Lower lobe of right lung (tissue), 2 donors: ENCODE data around the gene DEDD. TPM values are rescaled to one million over a fixed set of nuclear protein-coding genes. Genes with fewer than 3 reads are reported as not detected.

Experiments
- ATAC-seq, 2 donors: fragments of 200-7000 bp; cut with Tn5 transposase; one replicate each; pipeline ENCODE4 v1.9.1; 2020 to 2022; ENCODE audit warnings: mild to moderate bottlenecking in 2 of 2, moderate library complexity in 2 of 2
- DNase-seq: peaks from one replicate; pipeline ENCODE4 v3.0.0-alpha.2; 2020
- H3K27ac ChIP-seq: fragments of 200-600 bp; one replicate; pipeline ENCODE4 v1.8.0; 2022
- H3K27me3 ChIP-seq: fragments of 200-600 bp; one replicate; pipeline ENCODE4 v1.8.0; 2022; ENCODE audit warnings: low read depth
- H3K36me3 ChIP-seq: fragments of 200-600 bp; one replicate; pipeline ENCODE4 v1.8.0; 2022; ENCODE audit warnings: mild to moderate bottlenecking
- H3K4me1 ChIP-seq: fragments of 200-600 bp; one replicate; pipeline ENCODE4 v1.8.0; 2022
- H3K4me3 ChIP-seq: fragments of 200-600 bp; one replicate; pipeline ENCODE4 v1.8.0; 2022; ENCODE audit warnings: mild to moderate bottlenecking
- H3K9me3 ChIP-seq: fragments of 200-600 bp; one replicate; pipeline ENCODE4 v1.8.0; 2022
- CTCF ChIP-seq: fragments of 200-600 bp; IDR thresholded peaks from one replicate; pipeline ENCODE4 v1.8.0; 2022; ENCODE audit warnings: antibody characterized with exemption, mild to moderate bottlenecking
- intact Hi-C: fragments of 100-400 bp; cut with DNase I; formaldehyde crosslinking; loops from one replicate; pipeline ENCODE4 v1.11.0; 2022
- total RNA-seq: library from RNA; stranded (reverse); fragmentation: NEBNext Ultra II Directional; extraction: Animal tissue kit (Norgen Biotek cat#: 25700); gene quantifications from one replicate; pipeline ENCODE4 v1.2.1, GENCODE V29; 2021
- donor health status: DM: no; HTN: yes; CAD: no; lungs with severe emphysema.

DEDD gene
- total RNA-seq, 1 donor from 2014 or later: 38.3 TPM

GRCh38 chr1:161140755-161141400 is 8.4 kb upstream of the DEDD start:
- ATAC-seq: no peak
- H3K9me3 ChIP-seq: no peaks in the 10 kb centered on the region
- no peaks in the 10 kb centered on the region for H3K27me3 ChIP-seq
- H3K4me1 ChIP-seq: peaks cover 28% of the 10 kb centered on the region
- no peak overlapping the region for H3K27ac ChIP-seq
- H3K36me3 ChIP-seq: no peaks in the 10 kb centered on the region
- no peak for DNase-seq
- no peak overlapping the region for H3K4me3 ChIP-seq
- intact Hi-C loops: no loop called here
- TF ChIP-seq CTCF: no peak

DNA sequence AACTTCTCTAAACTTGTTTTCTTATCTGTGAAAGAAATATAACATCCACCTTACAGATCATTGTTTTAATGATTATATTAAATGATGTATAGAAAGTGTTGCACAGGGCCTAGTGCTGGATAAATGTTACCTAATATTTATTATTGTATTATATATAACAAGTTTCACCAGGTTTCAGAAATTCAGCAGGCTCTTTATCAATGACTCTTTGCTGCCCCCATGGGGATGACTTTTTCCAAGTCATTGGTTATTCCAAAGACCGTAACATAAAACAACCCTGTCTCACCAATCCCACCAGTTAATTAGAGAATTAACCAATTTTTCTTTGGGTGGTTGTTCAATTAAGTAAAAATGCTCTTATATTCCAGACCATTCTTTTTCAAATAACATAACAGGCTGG is 7.3 kb upstream of the DEDD start:
- Histone ChIP-seq H3K36me3 (no peaks in the 10 kb centered on the region), H3K4me3 (no peak overlapping the region), H3K4me1 (peaks cover 28% of the 10 kb centered on the region), H3K27me3 (no peaks in the 10 kb centered on the region), H3K27ac (no peak overlapping the region), H3K9me3 (no peaks in the 10 kb centered on the region)
- peak; percentile 32 to 66 for ATAC-seq
- TF ChIP-seq CTCF: peak; percentile 49
- intact Hi-C loops: no loop called here
- DNase-seq: no peak

GRCh38 chr1:161138431-161138830 is 6.0 kb upstream of the DEDD start:
- no peak for TF ChIP-seq CTCF
- peaks cover 39% of the 10 kb centered on the region for H3K4me1 ChIP-seq
- H3K27me3 ChIP-seq: no peaks in the 10 kb centered on the region
- no peak for ATAC-seq
- H3K27ac ChIP-seq: peak overlapping the region; percentile 9
- intact Hi-C loops: no loop called here
- no peaks in the 10 kb centered on the region for H3K36me3 ChIP-seq
- no peak overlapping the region for H3K4me3 ChIP-seq
- H3K9me3 ChIP-seq: no peaks in the 10 kb centered on the region
- DNase-seq: no peak

DNA sequence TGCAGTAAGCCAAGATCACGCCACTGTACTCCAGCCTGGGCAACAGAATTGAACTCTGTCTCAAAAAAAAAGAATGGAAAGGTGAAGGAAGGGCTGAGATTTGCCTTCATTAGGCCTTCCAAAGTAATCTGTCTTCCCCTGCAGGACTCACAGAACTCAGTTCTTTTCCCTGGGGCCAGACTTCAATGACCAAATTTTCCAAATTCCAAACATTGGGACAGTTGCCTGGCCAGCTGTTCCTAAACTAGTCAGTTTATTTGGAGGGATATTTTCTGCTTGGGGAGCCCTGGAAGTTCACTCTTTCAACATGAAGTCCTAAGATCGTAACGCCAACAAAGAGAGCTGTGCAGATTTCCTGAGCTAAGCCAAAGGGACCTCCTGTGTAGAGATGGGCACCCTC is 5.4 kb upstream of the DEDD start:
- no peaks in the 10 kb centered on the region for H3K27me3 ChIP-seq
- peak overlapping the region; percentile 9 for H3K27ac ChIP-seq
- no peak for TF ChIP-seq CTCF

GRCh38 chr1:161133220-161133740 is 813 bp upstream of the DEDD start:
- DNase-seq (no peak), ATAC-seq (no peak)
- H3K4me3 ChIP-seq: peak overlapping the region; percentile 71
- no peak for TF ChIP-seq CTCF
- intact Hi-C loops: no loop called here
- H3K9me3 ChIP-seq: no peaks in the 10 kb centered on the region
- H3K36me3 ChIP-seq: peaks cover 10% of the 10 kb centered on the region
- H3K27me3 ChIP-seq: no peaks in the 10 kb centered on the region
- H3K4me1 ChIP-seq: peaks cover 53% of the 10 kb centered on the region
- H3K27ac ChIP-seq: peak overlapping the region; percentile 96

More for the DNA sequence above, 5.4 kb upstream of the DEDD start:
- Histone ChIP-seq H3K9me3 (no peaks in the 10 kb centered on the region), H3K4me3 (no peak overlapping the region), H3K36me3 (no peaks in the 10 kb centered on the region), H3K4me1 (peaks cover 39% of the 10 kb centered on the region)
- DNase-seq: no peak
- no peak for ATAC-seq
- intact Hi-C loops: no loop called here
